BLaER1 (cell line): ENCODE measurements around the gene SPTBN4.
"Not testable (repeated sequence)": the region's sequence is repeated elsewhere in the genome, so short reads cannot be mapped to it uniquely, and the experiment has no call there.

Source experiments
- H3K27ac ChIP-seq: shearing (Covaris generic); formaldehyde crosslinking; 2 replicates; pipeline ENCODE4 v1.8.1; 2022
- H3K27me3 ChIP-seq: shearing (Covaris generic); formaldehyde crosslinking; 2 replicates; pipeline ENCODE4 v1.8.1; 2022
- H3K36me3 ChIP-seq: shearing (Covaris generic); formaldehyde crosslinking; 2 replicates; pipeline ENCODE4 v1.8.1; 2022
- H3K4me1 ChIP-seq: shearing (Covaris generic); formaldehyde crosslinking; 2 replicates; pipeline ENCODE4 v1.8.1; 2022
- H3K4me2 ChIP-seq: shearing (Covaris generic); formaldehyde crosslinking; 2 replicates; pipeline ENCODE4 v1.8.1; 2022
- H3K4me3 ChIP-seq: shearing (Covaris generic); formaldehyde crosslinking; 2 replicates; pipeline ENCODE4 v1.8.1; 2022
- H3K9ac ChIP-seq: shearing (Covaris generic); formaldehyde crosslinking; 2 replicates; pipeline ENCODE4 v1.8.1; 2022
- H3K9me3 ChIP-seq: shearing (Covaris generic); formaldehyde crosslinking; 2 replicates; pipeline ENCODE4 v1.8.1; 2022
- H4K20me1 ChIP-seq: shearing (Covaris generic); formaldehyde crosslinking; 2 replicates; pipeline ENCODE4 v1.8.1; 2022
- Cebpa-rat ChIP-seq: shearing (Covaris generic); IDR thresholded peaks from 2 replicates; pipeline ENCODE4 v1.8.1; 2022

SPTBN4 gene

DNA sequence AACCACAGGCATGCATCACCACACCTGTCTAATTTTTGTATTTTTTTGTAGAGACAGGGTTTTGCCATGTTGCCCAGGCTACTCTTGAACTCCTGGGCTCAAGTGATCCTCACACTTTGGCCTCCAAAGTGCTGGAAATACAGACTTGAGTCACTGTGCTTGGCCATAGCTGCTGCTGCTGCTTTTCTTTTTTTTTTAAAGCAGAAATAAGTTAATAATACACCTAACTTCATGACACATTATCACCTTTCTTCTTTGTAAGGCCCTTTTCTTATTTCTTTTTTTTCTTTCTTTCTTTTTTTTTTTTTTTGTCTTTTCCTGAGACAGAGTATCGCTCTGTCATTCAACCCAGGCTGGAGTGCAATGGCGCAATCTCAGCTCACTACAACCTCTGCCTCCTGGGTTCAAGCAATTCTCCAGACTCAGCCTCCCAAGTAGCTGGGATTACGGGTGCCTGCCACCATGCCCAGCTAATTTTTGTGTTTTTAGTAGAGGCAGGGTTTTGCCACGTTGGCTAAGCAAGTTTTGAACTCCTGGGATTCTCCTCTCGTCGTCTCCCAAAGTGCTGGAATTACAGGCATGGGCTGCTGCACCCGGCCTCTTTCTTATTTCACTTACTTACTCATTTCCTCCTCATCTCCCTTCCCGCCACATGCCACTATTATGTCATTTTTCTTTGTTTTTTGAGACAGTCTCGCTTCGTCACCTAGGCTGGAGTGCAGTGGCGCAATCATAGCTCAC, 118.6 kb downstream of the SPTBN4 start:
- TF ChIP-seq Cebpa-rat = no peak
- Histone ChIP-seq H3K27me3 (no peaks in the 10 kb centered on the region), H3K4me3 (no peak overlapping the region), H3K9me3 (no peaks in the 10 kb centered on the region), H3K36me3 (peaks cover 77% of the 10 kb centered on the region), H4K20me1 (0 out of 2 replicates have a peak, but pooled peaks cover 3% of the 10 kb centered on the region), H3K27ac (no peak overlapping the region), H3K4me1 (peaks cover 56% of the 10 kb centered on the region), H3K4me2 (no peak overlapping the region), H3K9ac (no peak overlapping the region)

DNA sequence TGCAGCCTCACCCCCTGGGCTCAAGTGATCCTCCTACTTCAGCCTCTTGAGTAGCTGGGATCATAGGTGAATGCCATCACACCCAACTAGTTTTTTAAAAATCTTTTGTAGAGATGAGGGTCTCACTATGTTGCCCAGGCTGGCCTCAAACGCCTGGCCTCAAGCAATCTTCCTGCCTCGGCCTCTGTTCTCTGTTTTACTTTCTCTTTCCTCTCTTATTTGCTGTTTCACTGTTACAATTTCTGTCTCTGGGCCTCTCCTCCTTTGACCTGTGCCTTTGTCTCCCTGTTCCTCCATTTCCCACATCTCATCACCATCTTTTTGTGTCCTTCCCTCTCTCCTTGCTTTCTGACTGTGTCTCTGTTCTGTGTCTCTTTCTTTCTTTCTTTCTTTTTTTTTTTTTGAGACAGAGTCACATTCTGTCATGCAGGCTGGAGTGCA, 119.2 kb downstream of the SPTBN4 start:
- Histone ChIP-seq H3K9me3 (no peaks in the 10 kb centered on the region), H3K4me2 (no peak overlapping the region), H3K4me1 (peaks cover 50% of the 10 kb centered on the region), H3K27me3 (no peaks in the 10 kb centered on the region), H4K20me1 (no peaks in the 10 kb centered on the region), H3K9ac (no peak overlapping the region), H3K27ac (no peak overlapping the region), H3K4me3 (no peak overlapping the region), H3K36me3 (peaks cover 77% of the 10 kb centered on the region)
- TF ChIP-seq Cebpa-rat = no peak

- Histone ChIP-seq H3K27ac (no peak overlapping the region), H3K36me3 (peaks cover 77% of the 10 kb centered on the region)
Observed at GRCh38 chr19:40586611-40587010, 119.8 kb downstream of the SPTBN4 start.

DNA sequence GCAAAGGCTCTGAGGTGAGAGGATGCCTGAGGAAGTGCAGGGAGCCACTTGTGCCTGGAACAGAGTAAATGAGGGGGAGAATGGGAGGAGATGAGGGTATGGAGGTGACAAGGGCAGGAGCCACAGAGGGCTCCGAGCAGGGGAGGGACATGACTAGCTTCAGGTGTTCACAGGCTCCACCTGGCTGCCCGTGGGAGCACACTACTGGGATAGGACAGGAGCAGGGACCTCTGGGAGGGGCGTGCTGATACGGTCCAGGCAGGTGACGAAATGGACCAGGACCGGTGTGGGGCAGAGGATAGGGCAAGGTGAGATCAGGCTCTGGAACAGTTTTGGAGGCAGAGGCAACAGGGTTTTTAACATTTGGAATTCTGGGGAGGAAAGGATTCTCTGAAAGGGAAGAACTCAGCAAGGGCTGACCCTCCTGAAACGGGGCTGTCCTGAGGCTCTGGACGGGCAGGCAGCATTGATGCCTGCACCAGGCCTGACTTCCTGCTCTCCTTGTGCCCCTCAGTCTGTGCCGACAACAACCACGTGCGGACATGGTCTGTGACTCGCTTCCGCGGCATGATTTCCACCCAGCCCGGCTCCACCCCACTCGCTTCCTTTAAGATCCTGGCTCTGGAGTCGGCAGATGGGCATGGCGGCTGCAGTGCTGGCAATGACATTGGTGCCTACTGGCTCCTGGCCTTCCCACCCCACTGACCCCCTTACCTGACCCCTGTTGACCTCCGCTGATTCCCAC, 121.5 kb downstream of the SPTBN4 start:
- no peak for TF ChIP-seq Cebpa-rat
- Histone ChIP-seq H3K27ac (no peak overlapping the region), H3K36me3 (peaks cover 65% of the 10 kb centered on the region), H3K4me3 (no peak overlapping the region), H4K20me1 (no peaks in the 10 kb centered on the region), H3K4me1 (peaks cover 37% of the 10 kb centered on the region), H3K4me2 (no peak overlapping the region), H3K9ac (no peak overlapping the region), H3K27me3 (no peaks in the 10 kb centered on the region), H3K9me3 (no peaks in the 10 kb centered on the region)

More at GRCh38 chr19:40586611-40587010, 119.8 kb downstream of the SPTBN4 start:
- no peak for TF ChIP-seq Cebpa-rat
- H3K4me3 ChIP-seq = no peak overlapping the region
- no peaks in the 10 kb centered on the region for H4K20me1 ChIP-seq
- H3K9me3 ChIP-seq = no peaks in the 10 kb centered on the region
- H3K27me3 ChIP-seq = no peaks in the 10 kb centered on the region
- no peak overlapping the region for H3K4me2 ChIP-seq
- no peak overlapping the region for H3K9ac ChIP-seq
- peaks cover 44% of the 10 kb centered on the region for H3K4me1 ChIP-seq

- H3K27ac ChIP-seq = no peak overlapping the region
Observed at GRCh38 chr19:40588926-40589569, 122.2 kb downstream of the SPTBN4 start.

DNA sequence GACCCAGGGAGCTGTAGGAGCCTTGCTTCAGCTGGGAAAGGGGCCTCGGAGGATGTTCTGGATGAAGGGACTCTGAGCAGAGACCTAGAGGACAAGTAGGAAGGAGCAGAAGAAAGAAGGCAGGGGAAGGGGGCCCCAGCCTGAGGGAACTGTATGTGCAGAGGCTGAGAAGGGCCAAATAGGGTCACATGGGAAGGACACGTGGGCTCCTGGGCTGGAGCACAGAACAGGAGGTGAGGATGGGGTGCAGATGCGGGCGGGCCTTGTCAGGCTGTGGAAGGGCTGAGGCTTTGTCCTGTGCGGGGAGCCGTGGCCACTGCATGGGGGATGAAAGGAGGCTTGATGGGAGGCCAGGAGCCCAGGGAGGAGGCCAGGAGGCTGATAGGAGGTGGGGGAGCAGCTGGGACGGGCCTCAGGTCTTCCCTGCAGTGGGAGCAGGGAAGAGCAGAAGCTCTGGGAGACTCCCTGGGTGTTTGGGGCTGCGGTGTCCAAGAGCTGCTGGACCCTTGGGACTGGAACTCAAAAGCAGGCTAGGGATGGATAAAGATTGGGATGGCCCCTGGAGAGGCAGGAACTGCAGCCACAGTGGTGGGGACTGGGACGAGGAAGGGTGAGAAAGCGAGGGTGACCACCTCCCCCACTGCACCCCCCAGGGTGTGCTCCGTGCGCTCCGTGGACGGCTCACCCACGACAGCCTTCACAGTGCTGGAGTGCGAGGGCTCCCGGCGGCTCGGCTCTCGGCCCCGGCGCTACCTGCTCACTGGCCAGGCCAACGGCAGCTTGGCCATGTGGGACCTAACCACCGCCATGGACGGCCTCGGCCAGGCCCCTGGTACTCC, 123.0 kb downstream of the SPTBN4 start:
- Histone ChIP-seq H3K36me3 (peaks cover 65% of the 10 kb centered on the region), H4K20me1 (no peaks in the 10 kb centered on the region), H3K27me3 (no peaks in the 10 kb centered on the region), H3K4me2 (no peak overlapping the region), H3K9me3 (no peaks in the 10 kb centered on the region), H3K27ac (no peak overlapping the region), H3K4me1 (peaks cover 33% of the 10 kb centered on the region), H3K4me3 (no peak overlapping the region), H3K9ac (no peak overlapping the region)
- no peak for TF ChIP-seq Cebpa-rat

More at GRCh38 chr19:40588926-40589569, 122.2 kb downstream of the SPTBN4 start:
- peaks cover 33% of the 10 kb centered on the region for H3K4me1 ChIP-seq
- H3K4me2 ChIP-seq = no peak overlapping the region
- no peaks in the 10 kb centered on the region for H3K27me3 ChIP-seq
- H4K20me1 ChIP-seq = no peaks in the 10 kb centered on the region
- H3K9me3 ChIP-seq = no peaks in the 10 kb centered on the region
- no peak overlapping the region for H3K9ac ChIP-seq
- H3K36me3 ChIP-seq = peaks cover 65% of the 10 kb centered on the region
- TF ChIP-seq Cebpa-rat = no peak
- no peak overlapping the region for H3K4me3 ChIP-seq

- Histone ChIP-seq H4K20me1 (no peaks in the 10 kb centered on the region), H3K9ac (no peak overlapping the region), H3K4me1 (peaks cover 32% of the 10 kb centered on the region), H3K27ac (no peak overlapping the region), H3K4me2 (no peak overlapping the region), H3K27me3 (no peaks in the 10 kb centered on the region; the same call in 1 of the 2 replicates), H3K9me3 (no peaks in the 10 kb centered on the region), H3K36me3 (peaks cover 57% of the 10 kb centered on the region), H3K4me3 (no peak overlapping the region)
- TF ChIP-seq Cebpa-rat = no peak
Observed at GRCh38 chr19:40590464-40591265, 123.9 kb downstream of the SPTBN4 start.

DNA sequence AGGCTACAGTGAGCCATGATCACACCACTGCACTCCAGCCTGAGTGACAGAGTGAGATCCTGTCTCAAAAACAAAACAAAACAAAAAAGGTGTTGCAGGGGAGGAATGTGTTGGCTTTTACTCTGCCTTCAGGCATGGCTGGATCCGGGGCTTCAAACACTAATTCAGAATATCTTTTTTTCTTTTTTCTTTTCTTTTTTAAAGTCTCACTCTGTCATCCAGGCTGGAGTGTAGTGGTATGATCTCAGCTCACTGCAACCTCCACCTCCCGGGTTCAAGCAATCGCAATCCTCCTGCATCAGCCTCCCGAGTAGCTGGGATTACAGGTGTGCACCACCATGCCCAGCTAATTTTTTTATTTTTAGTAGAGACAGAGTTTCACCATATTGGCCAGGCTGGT, 124.9 kb downstream of the SPTBN4 start:
- Histone ChIP-seq H3K4me1 (peaks cover 29% of the 10 kb centered on the region), H3K36me3 (peaks cover 46% of the 10 kb centered on the region)
- not testable (repeated sequence) for H4K20me1 ChIP-seq

GRCh38 chr19:40592170-40592569, 125.4 kb downstream of the SPTBN4 start:
- Histone ChIP-seq H3K4me3 (no peak overlapping the region), H4K20me1 (no peaks in the 10 kb centered on the region), H3K36me3 (peaks cover 42% of the 10 kb centered on the region), H3K4me2 (peak overlapping the region; percentile 34; the same call in 1 of the 2 replicates), H3K9ac (no peak overlapping the region), H3K27me3 (peaks cover 12% of the 10 kb centered on the region), H3K4me1 (peaks cover 30% of the 10 kb centered on the region), H3K9me3 (no peaks in the 10 kb centered on the region), H3K27ac (no peak overlapping the region)
- no peak for TF ChIP-seq Cebpa-rat

More for the DNA sequence above, 124.9 kb downstream of the SPTBN4 start:
- not testable (repeated sequence) for H3K4me2 ChIP-seq, H3K27ac ChIP-seq, H3K9me3 ChIP-seq, H3K27me3 ChIP-seq, H3K9ac ChIP-seq, H3K4me3 ChIP-seq
